Esophagus muscularis mucosa (tissue), 4 donors: ENCODE data around the gene PPP1R10.

Source experiments
- CTCF ChIP-seq, 3 experiments: fragments of 200-600 bp in 2 of 3; fragments of 450-650 bp in 1 of 3; sonication (generic) in 2 of 3; IDR thresholded peaks; one replicate each; pipeline ENCODE4 v1.5.1; 2017 to 2019; ENCODE audit warnings: antibody characterized with exemption in 3 of 3, mild to moderate bottlenecking in 2 of 3, moderate library complexity in 1 of 3
- EP300 ChIP-seq: sonication (generic); formaldehyde crosslinking; IDR thresholded peaks from one replicate; pipeline ENCODE4 v1.6.1; 2017; ENCODE audit warnings: antibody characterized with exemption
- POLR2A ChIP-seq: fragments of 450-650 bp; IDR thresholded peaks from one replicate; pipeline ENCODE4 v1.6.1; 2017; ENCODE audit warnings: antibody characterized with exemption, moderate library complexity, mild to moderate bottlenecking, low read depth
- POLR2AphosphoS5 ChIP-seq, 2 donors: sonication (generic); formaldehyde crosslinking; IDR thresholded peaks; one replicate each; pipeline ENCODE4 v1.6.1; 2017; ENCODE audit warnings: antibody characterized with exemption in 2 of 2

- TF ChIP-seq CTCF (IDR thresholded peaks at IDR 0.05) (peak; percentile 38 to 66 (median 47)), POLR2AphosphoS5 (IDR thresholded peaks at IDR 0.05) (peak; percentile 83 to 85), POLR2A (no peak), EP300 (peak; percentile 70)
Observed at GRCh38 chr6:30626484-30627366, 9.7 kb upstream of the PPP1R10 start, which contains the start of gene ATAT1.
